HepG2 (cell line): ENCODE results near the gene ILDR1. TPM values are rescaled to one million over a fixed set of nuclear protein-coding genes. Genes with fewer than 3 reads are reported as not detected.

Experiments used
- ATAC-seq: fragments of 200-7000 bp; cut with Tn5 transposase; 3 replicates; pipeline ENCODE4 v1.9.1; 2020; ENCODE audit warnings: mild to moderate bottlenecking, moderate library complexity
- BruUV-seq: library from RNA; stranded (reverse); fragments of 400-500 nt; replicated peaks from 2 replicates; lab custom pipeline; 2021; lab: Mats Ljungman, UMichigan
- CTCF ChIA-PET: fragments of 300-600 bp; formaldehyde crosslinking; extraction: SDS; loops from one replicate; lab custom pipeline; 2021; ENCODE audit warnings: low total read pairs, inconsistent platforms, low intra/inter-chr PET ratio; lab: Yijun Ruan, JAX
- POLR2A ChIA-PET: fragments of 350-600 bp; sonication (Branson Sonifier 250); formaldehyde crosslinking; loops from one replicate; lab custom pipeline; 2020; ENCODE audit warnings: antibody characterized with exemption, inconsistent platforms; lab: Yijun Ruan, JAX
- DNase-seq: peaks from one replicate; pipeline ENCODE4 v3.0.0-alpha.2; 2015; ENCODE audit warnings: low spot score
- FAIRE-seq: peaks from 3 replicates; lab custom pipeline; 2011; peaks lifted over from hg19 to GRCh38; lab: Jason Lieb, UNC
- H2AFZ ChIP-seq: one replicate; pipeline ENCODE4 v1.6.1; 2011; ENCODE audit warnings: low read length, inconsistent platforms
- H3K27ac ChIP-seq: fragments of 300-600 bp; 3 replicates; pipeline ENCODE4 v1.8.0; 2011; ENCODE audit warnings: mixed run types, mild to moderate bottlenecking, mixed read lengths, low read length, inconsistent platforms; ENCODE audit not compliant: insufficient read depth; ENCODE audit errors: extremely low read length
- H3K27me3 ChIP-seq, 2 experiments: fragments of 200-600 bp in 1 of 2; 2 replicates in 1 of 2; 3 replicates in 1 of 2; pipeline versions ENCODE4 v1.6.0 to v1.8.0; 2011; ENCODE audit warnings: low read length in 2 of 2, mild to moderate bottlenecking in 2 of 2, moderate library complexity in 2 of 2, inconsistent platforms in 1 of 2; ENCODE audit not compliant: insufficient read depth in 2 of 2, control insufficient read depth in 1 of 2
- H3K36me3 ChIP-seq, 2 experiments: fragments of 200-600 bp in 1 of 2; replicated peaks in 1 of 2; 2 replicates in 1 of 2; 3 replicates in 1 of 2; pipeline versions ENCODE4 v1.5.1 to v1.8.0; 2011; ENCODE audit warnings: low read length in 2 of 2, inconsistent platforms in 1 of 2; ENCODE audit not compliant: insufficient read depth in 2 of 2, control insufficient read depth in 1 of 2
- H3K4me1 ChIP-seq: 2 replicates; pipeline ENCODE4 v1.5.1; 2012; ENCODE audit warnings: low read length, inconsistent platforms; ENCODE audit not compliant: insufficient read depth
- H3K4me2 ChIP-seq: 2 replicates; pipeline ENCODE4 v1.6.0; 2011; ENCODE audit warnings: low read depth, low read length, inconsistent platforms
- H3K4me3 ChIP-seq, 3 experiments: fragments of 200-600 bp in 1 of 3; sonication (generic), shearing (Covaris generic) in 1 of 3; replicated peaks in 1 of 3; 2 replicates each; pipeline ENCODE4 v1.5.1; 2011 to 2016; ENCODE audit warnings: low read length in 3 of 3, inconsistent platforms in 2 of 3, low read depth in 2 of 3, mild to moderate bottlenecking in 2 of 3, control low read depth in 1 of 3, mixed read lengths in 1 of 3; ENCODE audit not compliant: insufficient read depth in 1 of 3
- H3K79me2 ChIP-seq: one replicate; pipeline ENCODE4 v1.6.1; 2011; ENCODE audit warnings: low read length, inconsistent platforms; ENCODE audit not compliant: insufficient read depth
- H3K9ac ChIP-seq: 2 replicates; pipeline ENCODE4 v1.6.0; 2011; ENCODE audit warnings: mild to moderate bottlenecking, low read depth, low read length, inconsistent platforms; ENCODE audit not compliant: insufficient read depth
- H3K9me3 ChIP-seq: 2 replicates; pipeline ENCODE4 v1.5.1; 2012; ENCODE audit warnings: mild to moderate bottlenecking, low read length
- H4K20me1 ChIP-seq: 2 replicates; pipeline ENCODE4 v1.6.0; 2011; ENCODE audit warnings: inconsistent platforms, mild to moderate bottlenecking, low read length, moderate library complexity; ENCODE audit not compliant: insufficient read depth
- IKZF4 ChIP-seq: sonication (generic); formaldehyde crosslinking; IDR thresholded peaks from 2 replicates; pipeline ENCODE4 v1.5.1; 2020; ENCODE audit warnings: borderline replicate concordance, mild to moderate bottlenecking, low read depth, missing genetic modification reagents; ENCODE audit errors: not compliant biosample characterization
- KDM3A ChIP-seq: IDR thresholded peaks from 2 replicates; pipeline ENCODE4 v1.6.1; 2018; ENCODE audit warnings: low read depth, missing compliant biosample characterization
- KLF16 ChIP-seq, 2 experiments: sonication (generic) in 1 of 2; formaldehyde crosslinking in 1 of 2; IDR thresholded peaks; 2 replicates each; pipeline versions ENCODE4 v1.6.1 to v1.8.0; 2016 to 2023; ENCODE audit warnings: missing genetic modification reagents in 2 of 2, missing compliant biosample characterization in 1 of 2
- MED8 ChIP-seq: sonication (generic); formaldehyde crosslinking; IDR thresholded peaks from 2 replicates; pipeline ENCODE4 v1.8.1; 2023; ENCODE audit warnings: mild to moderate bottlenecking, missing genetic modification reagents; ENCODE audit not compliant: insufficient replicate concordance
- MLLT10 ChIP-seq: sonication (generic); formaldehyde crosslinking; IDR thresholded peaks from 2 replicates; pipeline ENCODE4 v1.4.0; 2020; ENCODE audit warnings: missing genetic modification reagents
- NFATC3 ChIP-seq: sonication (generic); formaldehyde crosslinking; IDR thresholded peaks from 2 replicates; pipeline ENCODE4 v1.5.1; 2020; ENCODE audit warnings: mild to moderate bottlenecking, missing genetic modification reagents
- PITX1 ChIP-seq: sonication (generic); formaldehyde crosslinking; IDR thresholded peaks from 2 replicates; pipeline ENCODE4 v1.5.1; 2020; ENCODE audit warnings: mild to moderate bottlenecking, missing genetic modification reagents
- SMC3 ChIP-seq: IDR thresholded peaks from 2 replicates; pipeline ENCODE4 v1.6.1; 2011; ENCODE audit warnings: low read length, improper control_type of control experiment
- THAP7 ChIP-seq: sonication (generic); formaldehyde crosslinking; IDR thresholded peaks from 2 replicates; pipeline ENCODE4 v1.8.1; 2023; ENCODE audit warnings: mild to moderate bottlenecking, missing genetic modification reagents
- U2AF1 ChIP-seq: fragments of 200-400 bp; formaldehyde crosslinking; optimal IDR thresholded peaks from 2 replicates; pipeline ENCODE3; 2017; ENCODE audit warnings: mild to moderate bottlenecking, low read depth, low read length
- ZMAT3 ChIP-seq: sonication (generic); formaldehyde crosslinking; conservative IDR thresholded peaks from 2 replicates; pipeline ENCODE4 v1.7.0; 2021; ENCODE audit warnings: missing genetic modification reagents
- ZNF20 ChIP-seq: sonication (generic); formaldehyde crosslinking; IDR thresholded peaks from 2 replicates; pipeline ENCODE4 v1.4.0; 2020; ENCODE audit warnings: mild to moderate bottlenecking, moderate library complexity, missing genetic modification reagents
- ZNF343 ChIP-seq: sonication (generic); formaldehyde crosslinking; IDR thresholded peaks from 2 replicates; pipeline ENCODE4 v1.4.0; 2020; ENCODE audit warnings: mild to moderate bottlenecking, missing genetic modification reagents
- ZNF382 ChIP-seq: sonication (generic); formaldehyde crosslinking; IDR thresholded peaks from 2 replicates; pipeline ENCODE4 v1.5.0; 2020; ENCODE audit warnings: missing genetic modification reagents, mild to moderate bottlenecking, borderline replicate concordance
- WGBS: methylation state at CpG from one replicate; pipeline ENCODE4 v1.1.6; 2017; ENCODE audit warnings: low lambda C conversion rate; 5-methylcytosine and 5-hydroxymethylcytosine counted together
- in situ Hi-C: cut with HindIII; loops from 2 replicates; pipeline ENCODE4 v1.10.0; 2017; ENCODE audit warnings: low pct_unique_long_range_greater_than_20kb; ENCODE audit not compliant: extremely low pct_ligation_motif_present
- intact Hi-C: fragments of 100-400 bp; cut with micrococcal nuclease; formaldehyde crosslinking; loops from one replicate; pipeline ENCODE4 v1.10.0; 2022; ENCODE audit not compliant: unreplicated experiment
- polyA plus RNA-seq, 8 experiments: library from polyadenylated mRNA; depleted of rRNA in 3 of 8; stranded (reverse) in 7 of 8; unstranded in 1 of 8; fragments of >200 nt; fragmentation: Illumina TruSeq in 4 of 8; extraction: Trizol in 4 of 8; gene quantifications; 2 replicates each; pipeline versions ENCODE4 v1.2.1 to v1.2.3, GENCODE V29; 2011 to 2016; ENCODE audit warnings: low read depth in 4 of 8, missing spikeins in 1 of 8, mixed read lengths in 1 of 8; ENCODE audit not compliant: insufficient read depth in 1 of 8
- total RNA-seq, 5 experiments: library from RNA; depleted of rRNA; stranded (reverse); fragments of >200 nt; fragmentation: Illumina TruSeq; extraction: Trizol; gene quantifications; 2 replicates each; pipeline ENCODE4 v1.2.3, GENCODE V29; 2016; ENCODE audit warnings: low read depth in 1 of 5
- TF ChIP-seq, protein P1 (sequence below): sonication (generic); formaldehyde crosslinking; IDR thresholded peaks from 2 replicates; pipeline ENCODE4 v1.4.0; 2020; ENCODE audit warnings: mild to moderate bottlenecking, missing genetic modification reagents
- TF ChIP-seq, protein P2 (sequence below): sonication (generic); formaldehyde crosslinking; IDR thresholded peaks from 2 replicates; pipeline ENCODE4 v1.5.1; 2020; ENCODE audit warnings: mild to moderate bottlenecking, missing genetic modification reagents, moderate library complexity
- TF ChIP-seq, protein P3 (sequence below): sonication (generic); formaldehyde crosslinking; IDR thresholded peaks from 2 replicates; pipeline ENCODE4 v1.4.0; 2020; ENCODE audit warnings: missing genetic modification reagents

The ILDR1 gene
- total and polyA plus RNA-seq, 2 of the 13 experiments (the other 11 are each of a cell fraction or from before 2014, with no cell fraction given), result not detected

DNA sequence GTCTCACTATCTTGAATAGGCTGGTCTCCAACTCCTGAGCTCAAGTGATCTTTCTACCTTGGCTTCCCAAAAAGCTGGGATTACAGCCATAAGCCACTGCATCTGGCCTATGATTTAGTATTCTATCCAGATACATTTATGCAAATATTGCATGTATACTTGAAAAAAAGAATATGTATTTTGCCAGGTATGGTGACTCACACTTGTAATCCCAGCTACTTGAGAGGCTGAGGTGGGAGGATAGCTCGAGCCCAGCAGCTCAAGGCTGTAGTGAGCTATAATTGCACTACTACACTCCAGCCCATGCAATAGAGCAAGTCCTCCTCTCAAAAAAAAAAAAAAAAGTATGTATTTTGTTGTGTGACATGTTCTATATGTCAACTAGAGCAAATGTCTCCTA lies 73.4 kb downstream of the ILDR1 start:
- POLR2A ChIA-PET, result no interaction called here
- no TSS peak for BruUV-seq
- peaks cover 4% of the 10 kb centered on the region; the same call in 1 of the 2 replicates for H3K9me3 ChIP-seq
- in situ Hi-C loops, result no loop called here
- no peaks in the 10 kb centered on the region for H3K36me3 ChIP-seq
- H3K9ac ChIP-seq, result no peak overlapping the region
- TF ChIP-seq, protein P1, sequence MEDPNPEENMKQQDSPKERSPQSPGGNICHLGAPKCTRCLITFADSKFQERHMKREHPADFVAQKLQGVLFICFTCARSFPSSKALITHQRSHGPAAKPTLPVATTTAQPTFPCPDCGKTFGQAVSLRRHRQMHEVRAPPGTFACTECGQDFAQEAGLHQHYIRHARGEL (CRISPR knock-in tag), result no peak
- TF ChIP-seq IKZF4 (no peak), MED8 (CRISPR knock-in tag) (no peak), KLF16 (CRISPR knock-in tag; IDR thresholded peaks at IDR 0.05) (no peak), ZNF382 (CRISPR knock-in tag) (no peak), THAP7 (CRISPR knock-in tag) (no peak), NFATC3 (CRISPR knock-in tag) (no peak), ZMAT3 (no peak), PITX1 (CRISPR knock-in tag) (no peak), KDM3A (CRISPR knock-in tag) (no peak), ZNF20 (no peak), ZNF343 (CRISPR knock-in tag) (no peak), U2AF1 (no peak), SMC3 (no peak), MLLT10 (CRISPR knock-in tag) (no peak)
- TF ChIP-seq, protein P2, sequence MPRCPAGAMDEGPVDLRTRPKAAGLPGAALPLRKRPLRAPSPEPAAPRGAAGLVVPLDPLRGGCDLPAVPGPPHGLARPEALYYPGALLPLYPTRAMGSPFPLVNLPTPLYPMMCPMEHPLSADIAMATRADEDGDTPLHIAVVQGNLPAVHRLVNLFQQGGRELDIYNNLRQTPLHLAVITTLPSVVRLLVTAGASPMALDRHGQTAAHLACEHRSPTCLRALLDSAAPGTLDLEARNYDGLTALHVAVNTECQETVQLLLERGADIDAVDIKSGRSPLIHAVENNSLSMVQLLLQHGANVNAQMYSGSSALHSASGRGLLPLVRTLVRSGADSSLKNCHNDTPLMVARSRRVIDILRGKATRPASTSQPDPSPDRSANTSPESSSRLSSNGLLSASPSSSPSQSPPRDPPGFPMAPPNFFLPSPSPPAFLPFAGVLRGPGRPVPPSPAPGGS, result no peak
- TF ChIP-seq, protein P3, sequence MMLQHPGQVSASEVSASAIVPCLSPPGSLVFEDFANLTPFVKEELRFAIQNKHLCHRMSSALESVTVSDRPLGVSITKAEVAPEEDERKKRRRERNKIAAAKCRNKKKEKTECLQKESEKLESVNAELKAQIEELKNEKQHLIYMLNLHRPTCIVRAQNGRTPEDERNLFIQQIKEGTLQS (CRISPR knock-in tag), result no peak
- TF ChIP-seq, all 625 proteins: peak for 0
- CTCF ChIA-PET, result no interaction called here
- DNase-seq (no peak), ATAC-seq (no peak), FAIRE-seq (no peak)
- no peaks in the 10 kb centered on the region for H3K79me2 ChIP-seq
- H2AFZ ChIP-seq, result no peak overlapping the region
- peaks cover 17% of the 10 kb centered on the region for H3K4me1 ChIP-seq
- no peak overlapping the region for H3K4me2 ChIP-seq
- H3K27me3 ChIP-seq, result no peaks in the 10 kb centered on the region
- H4K20me1 ChIP-seq, result no peaks in the 10 kb centered on the region
- WGBS, result 20% methylated on average over 1 of the region's 1 CpG
- H3K27ac ChIP-seq, result no peak overlapping the region
- intact Hi-C loops, result no loop called here
- no peak overlapping the region for H3K4me3 ChIP-seq
